ENCODE data around the gene HSF2BP. TPM values are rescaled to one million over a fixed set of nuclear protein-coding genes. Genes with fewer than 3 reads are reported as not detected.
"Not testable (repeated sequence)": the region's sequence is repeated elsewhere in the genome, so short reads cannot be mapped to it uniquely, and the experiment has no call there.

The HSF2BP gene
- total and polyA plus RNA-seq, 2 of the 8 experiments (the other 6 are each of a cell fraction or from before 2014, with no cell fraction given), result 0.51 to 0.93 TPM

DNA sequence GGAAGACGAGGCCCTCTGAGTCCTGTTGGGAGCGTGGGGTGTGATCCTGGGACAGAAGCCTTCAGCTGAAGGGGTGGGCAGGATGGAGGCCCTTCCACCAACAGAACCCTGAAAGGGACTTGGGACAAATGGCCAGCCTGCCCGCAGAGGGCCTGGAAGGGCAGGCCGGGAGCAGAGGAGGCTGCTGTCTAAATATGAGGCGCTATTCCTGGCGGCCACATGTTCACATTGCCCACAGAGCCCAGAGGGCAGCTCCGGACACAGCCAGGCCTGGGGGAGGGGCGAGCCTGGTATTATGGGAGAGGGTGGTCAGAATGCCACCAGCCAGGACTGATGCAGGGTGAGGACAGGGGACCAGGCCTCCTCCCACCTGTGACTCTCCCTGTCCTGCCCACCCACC is 160.4 kb downstream of the HSF2BP start:
- H3K9ac ChIP-seq (replicated peaks in 1 of 4; ENCODE audit: extremely low read depth in 1 of 4, low read depth in 3 of 4, low read length in 3 of 4); H3K23ac ChIP-seq (ENCODE audit: insufficient read length); H3K27me3 ChIP-seq (replicated peaks in 1 of 4; ENCODE audit: control insufficient read depth in 3 of 4, extremely low read depth in 1 of 4, insufficient read depth in 3 of 4, low read length in 3 of 4); H3K4ac ChIP-seq (replicated peaks; ENCODE audit: insufficient read length, low read depth, low read length); FAIRE-seq; H3K4me2 ChIP-seq (ENCODE audit: insufficient read depth in 1 of 2, low read depth in 2 of 2, low read length in 2 of 2); POLR2A ChIA-PET (ENCODE audit: partially characterized antibody); H3K79me1 ChIP-seq (ENCODE audit: low read depth, low read length); H4K8ac ChIP-seq (ENCODE audit: extremely low read depth, insufficient read depth, low read length); H3K36me3 ChIP-seq (ENCODE audit: control insufficient read depth in 2 of 4, insufficient read depth in 4 of 4, low read length in 3 of 4); DNase-seq (ENCODE audit: low read depth in 1 of 2, low spot score in 2 of 2); H4K5ac ChIP-seq (ENCODE audit: insufficient read length, low read depth, low read length); H2BK5ac ChIP-seq (ENCODE audit: low read depth, low read length); H3K79me2 ChIP-seq (ENCODE audit: control insufficient read depth in 1 of 2, insufficient read depth in 2 of 2, low read length in 2 of 2); H3K18ac ChIP-seq (ENCODE audit: extremely low read depth, low read length); H2AFZ ChIP-seq (ENCODE audit: low read length); H3K4me1 ChIP-seq (replicated peaks in 1 of 4; ENCODE audit: control insufficient read depth in 3 of 4, insufficient read depth in 4 of 4, low read length in 3 of 4); H3K27ac ChIP-seq (ENCODE audit: low read depth, low read length); H4K91ac ChIP-seq (replicated peaks; ENCODE audit: insufficient read length, low read length); H3K23me2 ChIP-seq (ENCODE audit: low read depth, low read length); H2BK120ac ChIP-seq (replicated peaks; ENCODE audit: low read depth, low read length); H3K9me3 ChIP-seq (ENCODE audit: insufficient read depth in 2 of 2, low read depth in 1 of 2, low read length in 1 of 2); CTCF ChIA-PET (ENCODE audit: partially characterized antibody); H3K56ac ChIP-seq (replicated peaks; ENCODE audit: insufficient read length, low read depth, low read length); H2BK20ac ChIP-seq (ENCODE audit: low read length); H2AK5ac ChIP-seq (ENCODE audit: low read depth, low read length); H4K20me1 ChIP-seq (replicated peaks in 1 of 2; ENCODE audit: control insufficient read depth in 1 of 2, insufficient read depth in 2 of 2, low read length in 2 of 2); H2BK15ac ChIP-seq (ENCODE audit: low read length); H3K4me3 ChIP-seq (ENCODE audit: extremely low read depth in 1 of 4, insufficient read depth in 2 of 4, low read depth in 3 of 4, low read length in 4 of 4); H2BK12ac ChIP-seq (ENCODE audit: low read depth, low read length); H3K14ac ChIP-seq (ENCODE audit: insufficient read length): not testable (repeated sequence)
- no CpG with 5 or more reads among the region's 8 CpGs for WGBS, 2 experiments (ENCODE audit: extremely low coverage in 1 of 2, insufficient coverage in 1 of 2, insufficient read length in 1 of 2, insufficient replicate concordance in 2 of 2, low coverage in 1 of 2, low lambda C conversion rate in 2 of 2, missing lambda C conversion rate in 1 of 2)

- H3K23ac ChIP-seq (ENCODE audit: insufficient read length); H3K4me2 ChIP-seq (ENCODE audit: insufficient read depth in 1 of 2, low read depth in 2 of 2, low read length in 2 of 2); H2BK120ac ChIP-seq (replicated peaks; ENCODE audit: low read depth, low read length); CTCF ChIA-PET (ENCODE audit: partially characterized antibody); H3K4me3 ChIP-seq (ENCODE audit: extremely low read depth in 1 of 4, insufficient read depth in 2 of 4, low read depth in 3 of 4, low read length in 4 of 4); H3K79me2 ChIP-seq (ENCODE audit: control insufficient read depth in 1 of 2, insufficient read depth in 2 of 2, low read length in 2 of 2); H3K9me3 ChIP-seq (ENCODE audit: insufficient read depth in 2 of 2, low read depth in 1 of 2, low read length in 1 of 2); H3K4ac ChIP-seq (replicated peaks; ENCODE audit: insufficient read length, low read depth, low read length); H4K20me1 ChIP-seq (replicated peaks in 1 of 2; ENCODE audit: control insufficient read depth in 1 of 2, insufficient read depth in 2 of 2, low read length in 2 of 2); H3K18ac ChIP-seq (ENCODE audit: extremely low read depth, low read length); POLR2A ChIA-PET (ENCODE audit: partially characterized antibody); H2BK20ac ChIP-seq (ENCODE audit: low read length); H2BK12ac ChIP-seq (ENCODE audit: low read depth, low read length); H3K4me1 ChIP-seq (replicated peaks in 1 of 4; ENCODE audit: control insufficient read depth in 3 of 4, insufficient read depth in 4 of 4, low read length in 3 of 4); H3K79me1 ChIP-seq (ENCODE audit: low read depth, low read length); H2AK5ac ChIP-seq (ENCODE audit: low read depth, low read length); H3K27ac ChIP-seq (ENCODE audit: low read depth, low read length); H3K14ac ChIP-seq (ENCODE audit: insufficient read length); H3K56ac ChIP-seq (replicated peaks; ENCODE audit: insufficient read length, low read depth, low read length); H2AFZ ChIP-seq (ENCODE audit: low read length); FAIRE-seq; H2BK15ac ChIP-seq (ENCODE audit: low read length); H4K8ac ChIP-seq (ENCODE audit: extremely low read depth, insufficient read depth, low read length); H3K9ac ChIP-seq (replicated peaks in 1 of 4; ENCODE audit: extremely low read depth in 1 of 4, low read depth in 3 of 4, low read length in 3 of 4); H4K5ac ChIP-seq (ENCODE audit: insufficient read length, low read depth, low read length); H3K36me3 ChIP-seq (ENCODE audit: control insufficient read depth in 2 of 4, insufficient read depth in 4 of 4, low read length in 3 of 4); H2BK5ac ChIP-seq (ENCODE audit: low read depth, low read length); H4K91ac ChIP-seq (replicated peaks; ENCODE audit: insufficient read length, low read length); H3K27me3 ChIP-seq (replicated peaks in 1 of 4; ENCODE audit: control insufficient read depth in 3 of 4, extremely low read depth in 1 of 4, insufficient read depth in 3 of 4, low read length in 3 of 4); DNase-seq (ENCODE audit: low read depth in 1 of 2, low spot score in 2 of 2); H3K23me2 ChIP-seq (ENCODE audit: low read depth, low read length): not testable (repeated sequence)
- WGBS, 2 experiments (ENCODE audit: extremely low coverage in 1 of 2, insufficient coverage in 1 of 2, insufficient read length in 1 of 2, insufficient replicate concordance in 2 of 2, low coverage in 1 of 2, low lambda C conversion rate in 2 of 2, missing lambda C conversion rate in 1 of 2), result no CpG with 5 or more reads among the region's 7 CpGs
Measured at GRCh38 chr21:43498065-43498464, 161.2 kb downstream of the HSF2BP start.
